Upper lobe of left lung (tissue), 6 donors: ENCODE measurements around the gene CABYR. TPM values are rescaled to one million over a fixed set of nuclear protein-coding genes. Genes with fewer than 3 reads are reported as not detected.
"Not testable (repeated sequence)": the region's sequence is repeated elsewhere in the genome, so short reads cannot be mapped to it uniquely, and the experiment has no call there.

Source experiments
- ATAC-seq, 2 donors: fragments of 200-7000 bp; cut with Tn5 transposase; one replicate each; pipeline ENCODE4 v1.9.1; 2022; ENCODE audit warnings: mild to moderate bottlenecking in 2 of 2, moderate library complexity in 2 of 2; ENCODE audit not compliant: low FRiP score in 2 of 2
- DNase-seq, 2 donors: peaks; one replicate each; pipeline ENCODE4 v3.0.0-alpha.2; 2019 to 2020
- H3K27ac ChIP-seq, 4 donors: fragments of 200-600 bp; sonication (generic); one replicate each; pipeline ENCODE4 v1.5.1; 2016 to 2019
- H3K27me3 ChIP-seq, 4 donors: fragments of 200-600 bp; sonication (generic); one replicate each; pipeline ENCODE4 v1.5.1; 2017 to 2019
- H3K36me3 ChIP-seq, 4 donors: fragments of 200-600 bp; sonication (generic); one replicate each; pipeline ENCODE4 v1.5.1; 2016 to 2019
- H3K4me1 ChIP-seq, 4 donors: fragments of 200-600 bp; sonication (generic); one replicate each; pipeline ENCODE4 v1.5.1; 2018 to 2019
- H3K4me3 ChIP-seq, 4 donors: fragments of 200-600 bp; sonication (generic); one replicate each; pipeline ENCODE4 v1.5.1; 2017 to 2019; ENCODE audit warnings: mild to moderate bottlenecking in 2 of 4, moderate library complexity in 1 of 4
- H3K9me3 ChIP-seq, 4 donors: fragments of 200-600 bp; sonication (generic); one replicate each; pipeline ENCODE4 v1.5.1; 2018 to 2019
- EP300 ChIP-seq, 4 donors: sonication (generic); formaldehyde crosslinking; IDR thresholded peaks; one replicate each; pipeline ENCODE4 v1.5.1; 2017; ENCODE audit warnings: antibody characterized with exemption in 4 of 4, control low read depth in 2 of 4
- POLR2A ChIP-seq, 4 donors: fragments of 450-650 bp; IDR thresholded peaks; one replicate each; pipeline ENCODE4 v1.5.1; 2016 to 2017; ENCODE audit warnings: antibody characterized with exemption in 4 of 4, mild to moderate bottlenecking in 2 of 4
- POLR2AphosphoS5 ChIP-seq, 2 donors: sonication (generic); formaldehyde crosslinking; IDR thresholded peaks; one replicate each; pipeline ENCODE4 v1.5.1; 2017; ENCODE audit warnings: antibody characterized with exemption in 2 of 2
- WGBS, 2 donors: methylation state at CpG; one replicate each; pipeline ENCODE4 v1.1.5; 2017 to 2018; 5-methylcytosine and 5-hydroxymethylcytosine counted together
- total RNA-seq, 6 donors: library from RNA; depleted of rRNA in 4 of 6; stranded (reverse); fragments of >200 nt in 4 of 6; gene quantifications; one replicate each; pipeline versions ENCODE4 v1.1.0 to v1.2.1, GENCODE V29; 2016 to 2021
- TF ChIP-seq, protein P1 (sequence below), 6 experiments: fragments of 450-650 bp in 4 of 6; fragments of 200-600 bp in 2 of 6; sonication (generic) in 2 of 6; IDR thresholded peaks; one replicate each; pipeline ENCODE4 v1.5.1; 2016 to 2019; ENCODE audit warnings: antibody characterized with exemption in 6 of 6
- donor health status: DM: no; HTN: no; CAD: no; lungs with moderate emphysema.
- donor health status: DM: no; HTN: yes; CAD: no; lungs with severe emphysema.

The CABYR gene
- total RNA-seq, 6 donors from 2014 or later = 0.51 to 3.1 (median 2.1) TPM; not detected in 2

DNA sequence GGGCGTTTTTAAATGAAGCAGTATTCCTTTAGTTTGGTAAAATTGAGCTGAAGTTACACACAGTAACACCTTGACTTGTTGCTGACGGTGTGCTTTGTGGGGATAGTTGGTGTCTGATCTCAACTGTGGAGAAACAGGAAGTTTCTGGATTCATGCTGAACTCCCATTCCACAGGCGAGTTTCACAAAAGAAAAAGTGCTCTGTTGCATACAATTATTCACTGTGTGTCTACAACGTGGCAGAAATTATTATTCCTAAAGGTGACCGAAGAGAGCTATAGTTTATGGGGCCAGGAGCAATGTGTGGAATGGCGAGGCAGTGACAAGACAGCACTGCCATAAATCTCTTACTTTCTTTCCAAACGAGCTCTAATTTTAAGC lies 463 bp upstream of the CABYR start:
- Histone ChIP-seq H3K27ac (peak overlapping the region in 2 of 4 donors; percentile 19 to 32), H3K9me3 (no peaks in the 10 kb centered on the region), H3K4me1 (peaks cover 3 to 18% (median 10%) of the 10 kb centered on the region in 4 donors), H3K27me3 (peaks cover 0 to 3% (median 0%) of the 10 kb centered on the region in 4 donors), H3K4me3 (peak overlapping the region in 3 of 4 donors; percentile 45 to 56 (median 46)), H3K36me3 (no peaks in the 10 kb centered on the region)
- WGBS, 2 donors = 36 to 44% methylated on average over 7 of the region's 7 CpGs
- no peak for DNase-seq
- TF ChIP-seq, protein P1, sequence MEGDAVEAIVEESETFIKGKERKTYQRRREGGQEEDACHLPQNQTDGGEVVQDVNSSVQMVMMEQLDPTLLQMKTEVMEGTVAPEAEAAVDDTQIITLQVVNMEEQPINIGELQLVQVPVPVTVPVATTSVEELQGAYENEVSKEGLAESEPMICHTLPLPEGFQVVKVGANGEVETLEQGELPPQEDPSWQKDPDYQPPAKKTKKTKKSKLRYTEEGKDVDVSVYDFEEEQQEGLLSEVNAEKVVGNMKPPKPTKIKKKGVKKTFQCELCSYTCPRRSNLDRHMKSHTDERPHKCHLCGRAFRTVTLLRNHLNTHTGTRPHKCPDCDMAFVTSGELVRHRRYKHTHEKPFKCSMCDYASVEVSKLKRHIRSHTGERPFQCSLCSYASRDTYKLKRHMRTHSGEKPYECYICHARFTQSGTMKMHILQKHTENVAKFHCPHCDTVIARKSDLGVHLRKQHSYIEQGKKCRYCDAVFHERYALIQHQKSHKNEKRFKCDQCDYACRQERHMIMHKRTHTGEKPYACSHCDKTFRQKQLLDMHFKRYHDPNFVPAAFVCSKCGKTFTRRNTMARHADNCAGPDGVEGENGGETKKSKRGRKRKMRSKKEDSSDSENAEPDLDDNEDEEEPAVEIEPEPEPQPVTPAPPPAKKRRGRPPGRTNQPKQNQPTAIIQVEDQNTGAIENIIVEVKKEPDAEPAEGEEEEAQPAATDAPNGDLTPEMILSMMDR (IDR thresholded peaks at IDR 0.05) = no peak
- TF ChIP-seq POLR2A (IDR thresholded peaks at IDR 0.05) = no peak
- no peak for TF ChIP-seq POLR2AphosphoS5 (IDR thresholded peaks at IDR 0.05)
- TF ChIP-seq EP300 (IDR thresholded peaks at IDR 0.05) = no peak
- peak in 1 of 2 donors; percentile 20 for ATAC-seq

DNA sequence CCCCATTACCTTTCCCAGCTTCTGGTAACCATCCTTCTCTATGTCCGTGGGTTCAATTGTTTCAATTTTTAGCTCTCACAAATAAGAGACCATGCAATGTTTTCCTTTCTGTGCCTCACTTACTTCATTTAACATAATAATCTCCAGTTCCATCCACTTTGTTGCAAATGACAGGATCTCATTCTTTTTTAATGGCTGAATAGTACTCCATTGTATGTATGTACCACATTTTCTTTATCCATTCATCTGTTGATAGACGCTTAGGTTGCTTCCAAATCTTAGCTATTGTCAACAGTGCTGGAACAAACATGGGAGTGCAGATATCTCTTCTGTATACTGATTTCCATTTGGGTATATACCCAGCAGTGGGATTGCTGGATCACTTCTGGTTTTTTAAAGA lies 1.8 kb downstream of the CABYR start:
- H3K4me3 ChIP-seq = no peak overlapping the region
- no peak for ATAC-seq
- WGBS, 2 donors = 98 to 100% methylated on average over 2 of the region's 2 CpGs

DNA sequence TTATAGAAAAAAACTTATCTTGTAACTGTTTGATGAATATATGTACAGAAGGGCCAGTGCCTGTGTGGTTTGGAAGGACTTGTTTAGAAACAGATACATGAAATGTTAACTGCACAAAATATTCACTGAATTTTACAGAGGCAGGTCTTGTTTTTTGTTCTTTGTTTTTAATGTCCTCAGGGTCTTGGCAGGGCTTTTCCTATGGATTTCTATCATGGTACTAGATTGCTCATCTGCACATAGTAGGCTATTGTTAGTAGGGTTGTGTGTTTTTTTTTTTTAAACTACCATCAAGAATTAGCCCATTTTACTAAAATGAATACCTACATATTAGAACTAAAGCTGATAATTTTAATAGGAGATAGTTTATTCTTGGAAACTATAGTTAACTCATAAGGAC lies 3.5 kb downstream of the CABYR start:
- no peaks in the 10 kb centered on the region for H3K36me3 ChIP-seq
- H3K4me3 ChIP-seq = no peak overlapping the region
- TF ChIP-seq, protein P1 (IDR thresholded peaks at IDR 0.05) = no peak
- TF ChIP-seq EP300 (IDR thresholded peaks at IDR 0.05) (no peak), POLR2A (IDR thresholded peaks at IDR 0.05) (no peak), POLR2AphosphoS5 (IDR thresholded peaks at IDR 0.05) (no peak)
- no peak for DNase-seq
- peaks cover 0 to 3% (median 0%) of the 10 kb centered on the region in 4 donors for H3K27me3 ChIP-seq
- H3K27ac ChIP-seq = no peak overlapping the region
- no peaks in the 10 kb centered on the region for H3K9me3 ChIP-seq
- H3K4me1 ChIP-seq = peaks cover 3 to 18% (median 10%) of the 10 kb centered on the region in 4 donors
- ATAC-seq = no peak

More for the DNA sequence above, 1.8 kb downstream of the CABYR start:
- no peak for TF ChIP-seq EP300 (IDR thresholded peaks at IDR 0.05)
- no peak for TF ChIP-seq POLR2AphosphoS5 (IDR thresholded peaks at IDR 0.05)
- TF ChIP-seq, protein P1 (IDR thresholded peaks at IDR 0.05) = no peak
- no peak for TF ChIP-seq POLR2A (IDR thresholded peaks at IDR 0.05)
- H3K27ac ChIP-seq = no peak overlapping the region
- DNase-seq = no peak
- H3K27me3 ChIP-seq = peaks cover 0 to 3% (median 0%) of the 10 kb centered on the region in 4 donors
- H3K9me3 ChIP-seq = no peaks in the 10 kb centered on the region
- no peaks in the 10 kb centered on the region for H3K36me3 ChIP-seq
- peaks cover 3 to 18% (median 10%) of the 10 kb centered on the region in 4 donors for H3K4me1 ChIP-seq

DNA sequence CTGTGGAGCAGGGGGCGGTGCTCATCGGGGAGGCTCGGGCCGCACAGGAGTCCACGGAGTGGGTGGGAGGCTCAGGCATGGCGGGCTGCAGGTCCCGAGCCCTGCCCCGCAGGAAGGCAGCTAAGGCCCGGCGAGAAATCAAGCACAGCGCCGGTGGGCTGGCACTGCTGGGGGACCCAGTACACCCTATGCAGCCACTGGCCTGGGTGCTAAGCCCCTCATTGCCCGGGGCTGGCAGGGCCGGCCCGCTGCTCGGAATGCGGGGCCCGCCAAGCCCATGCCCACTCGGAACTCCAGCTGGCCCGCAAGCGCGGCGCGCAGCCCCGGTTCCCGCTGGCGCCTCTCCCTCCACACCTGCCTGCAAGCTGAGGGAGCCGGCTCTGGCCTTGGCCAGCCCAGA lies 10.7 kb downstream of the CABYR start:
- H3K4me3 ChIP-seq, H3K27ac ChIP-seq, H3K9me3 ChIP-seq, ATAC-seq, H3K36me3 ChIP-seq, H3K4me1 ChIP-seq, H3K27me3 ChIP-seq: not testable (repeated sequence)
- 100% methylated on average over 7 to 18 of the region's 28 CpGs for WGBS, 2 donors
- peak in 1 of 2 donors; percentile 82 for DNase-seq

DNA sequence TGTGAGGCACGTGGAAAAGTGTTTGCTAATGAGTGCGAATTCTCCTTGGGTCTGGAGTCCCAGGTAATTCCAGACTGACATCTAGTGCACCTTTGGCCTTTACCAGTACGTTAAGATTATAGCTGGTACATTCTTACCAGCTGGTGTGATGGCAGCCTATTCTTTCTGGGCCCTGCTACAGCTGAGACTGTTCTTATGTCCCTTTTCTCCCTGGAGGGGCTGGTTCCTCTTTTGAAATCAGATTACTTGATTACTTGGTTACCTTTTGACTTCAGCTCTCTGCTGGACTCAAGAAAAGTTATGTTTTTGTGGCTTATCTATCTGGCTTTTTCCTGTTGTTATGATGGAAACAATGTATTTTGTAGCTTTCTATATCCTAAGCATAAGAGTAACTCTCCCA lies 14.5 kb downstream of the CABYR start:
- 88 to 93% methylated on average over 3 of the region's 3 CpGs for WGBS, 2 donors
- Histone ChIP-seq H3K4me3 (no peak overlapping the region), H3K4me1 (no peaks in the 10 kb centered on the region), H3K27me3 (no peaks in the 10 kb centered on the region), H3K9me3 (no peaks in the 10 kb centered on the region), H3K36me3 (peaks cover 0 to 20% (median 0%) of the 10 kb centered on the region in 4 donors), H3K27ac (no peak overlapping the region)
- DNase-seq (no peak), ATAC-seq (no peak)
- TF ChIP-seq, protein P1 (IDR thresholded peaks at IDR 0.05) = no peak
- no peak for TF ChIP-seq POLR2A (IDR thresholded peaks at IDR 0.05)
- no peak for TF ChIP-seq EP300 (IDR thresholded peaks at IDR 0.05)
- TF ChIP-seq POLR2AphosphoS5 (IDR thresholded peaks at IDR 0.05) = no peak
